KG1 (cell line): ENCODE measurements around the gene MAP3K20.
"Not testable (repeated sequence)": the region's sequence is repeated elsewhere in the genome, so short reads cannot be mapped to it uniquely, and the experiment has no call there.

Source experiments
- DNase-seq: peaks from one replicate; lab custom pipeline; 2025; lab: John Stamatoyannopoulos, UW

The MAP3K20 gene

GRCh38 chr2:173087793-173088496 is 12.3 kb downstream of the MAP3K20 start:
- no peak for DNase-seq

GRCh38 chr2:173090276-173090877 is 14.7 kb downstream of the MAP3K20 start:
- DNase-seq, result no peak

- DNase-seq, result no peak
Observed at GRCh38 chr2:173090973-173091660, 15.5 kb downstream of the MAP3K20 start.

- DNase-seq, result no peak
Observed at GRCh38 chr2:173091910-173092309, 16.3 kb downstream of the MAP3K20 start.

GRCh38 chr2:173092844-173093402 is 17.3 kb downstream of the MAP3K20 start:
- DNase-seq, result no peak

- not testable (repeated sequence) for DNase-seq
Observed at GRCh38 chr2:173093617-173094016, 18.0 kb downstream of the MAP3K20 start.

GRCh38 chr2:173094731-173095130 is 19.1 kb downstream of the MAP3K20 start:
- DNase-seq, result no peak

- DNase-seq, result no peak
Observed at GRCh38 chr2:173095356-173095755, 19.7 kb downstream of the MAP3K20 start.

GRCh38 chr2:173099271-173099670 is 23.6 kb downstream of the MAP3K20 start:
- no peak for DNase-seq

GRCh38 chr2:173099804-173100203 is 24.2 kb downstream of the MAP3K20 start:
- DNase-seq, result no peak

- DNase-seq, result no peak
Observed at GRCh38 chr2:173101687-173102086, 26.0 kb downstream of the MAP3K20 start.

- no peak for DNase-seq
Observed at GRCh38 chr2:173104156-173104555, 28.5 kb downstream of the MAP3K20 start.

- no peak for DNase-seq
Observed at GRCh38 chr2:173106959-173107628, 31.4 kb downstream of the MAP3K20 start.

- DNase-seq, result no peak
Observed at GRCh38 chr2:173107629-173108022, 32.0 kb downstream of the MAP3K20 start.

- no peak for DNase-seq
Observed at GRCh38 chr2:173109253-173110188, 33.9 kb downstream of the MAP3K20 start.

- DNase-seq, result no peak
Observed at GRCh38 chr2:173117678-173118077, 42.0 kb downstream of the MAP3K20 start.

GRCh38 chr2:173118395-173118794 is 42.7 kb downstream of the MAP3K20 start:
- DNase-seq, result no peak

- no peak for DNase-seq
Observed at GRCh38 chr2:173119069-173119807, 43.6 kb downstream of the MAP3K20 start.

- DNase-seq, result no peak
Observed at GRCh38 chr2:173119944-173120343, 44.3 kb downstream of the MAP3K20 start.

- DNase-seq, result no peak
Observed at GRCh38 chr2:173122936-173123335, 47.3 kb downstream of the MAP3K20 start.

GRCh38 chr2:173124441-173124840 is 48.8 kb downstream of the MAP3K20 start:
- DNase-seq, result no peak
